Neutrophil (primary cell): Measurements from ENCODE around the gene PIGZ.

Experiments used
- H3K27ac ChIP-seq: fragments of 200-600 bp; sonication (generic); 2 replicates; pipeline ENCODE4 v1.5.1; 2016; ENCODE audit warnings: mild to moderate bottlenecking, moderate library complexity
- H3K27me3 ChIP-seq: fragments of 200-600 bp; sonication (generic); 2 replicates; pipeline ENCODE4 v1.6.0; 2016; ENCODE audit warnings: mild to moderate bottlenecking
- H3K36me3 ChIP-seq: fragments of 200-600 bp; sonication (generic); 2 replicates; pipeline ENCODE4 v1.5.1; 2017
- H3K4me1 ChIP-seq, 2 experiments: fragments of 200-600 bp in 1 of 2; sonication (generic) in 1 of 2; 1 replicate in 1 of 2; 2 replicates in 1 of 2; pipeline versions ENCODE4 v1.5.1 to v1.6.1; 2013 to 2016; ENCODE audit warnings: low read depth in 1 of 2, low read length in 1 of 2, mild to moderate bottlenecking in 1 of 2, moderate library complexity in 1 of 2; ENCODE audit not compliant: control insufficient read depth in 1 of 2, insufficient read depth in 1 of 2
- H3K4me3 ChIP-seq, 2 experiments: fragments of 200-600 bp in 1 of 2; sonication (generic) in 1 of 2; 1 replicate in 1 of 2; 2 replicates in 1 of 2; pipeline ENCODE4 v1.5.1; 2013 to 2016; ENCODE audit warnings: low read depth in 1 of 2, low read length in 1 of 2, mild to moderate bottlenecking in 1 of 2, moderate library complexity in 1 of 2
- H3K9me3 ChIP-seq: fragments of 200-600 bp; sonication (generic); 2 replicates; pipeline ENCODE4 v1.5.1; 2016
- CTCF ChIP-seq: fragments of 200-600 bp; sonication (generic); IDR thresholded peaks from 2 replicates; pipeline ENCODE4 v1.5.1; 2016; ENCODE audit warnings: antibody characterized with exemption

PIGZ gene

GRCh38 chr3:197014024-197014423, 45.4 kb upstream of the PIGZ start:
- H3K4me3 ChIP-seq: no peak overlapping the region
- no peaks in the 10 kb centered on the region for H3K9me3 ChIP-seq
- H3K27ac ChIP-seq: no peak overlapping the region
- no peaks in the 10 kb centered on the region for H3K36me3 ChIP-seq
- H3K27me3 ChIP-seq: no peaks in the 10 kb centered on the region
- no peaks in the 10 kb centered on the region for H3K4me1 ChIP-seq
- TF ChIP-seq CTCF: no peak

DNA sequence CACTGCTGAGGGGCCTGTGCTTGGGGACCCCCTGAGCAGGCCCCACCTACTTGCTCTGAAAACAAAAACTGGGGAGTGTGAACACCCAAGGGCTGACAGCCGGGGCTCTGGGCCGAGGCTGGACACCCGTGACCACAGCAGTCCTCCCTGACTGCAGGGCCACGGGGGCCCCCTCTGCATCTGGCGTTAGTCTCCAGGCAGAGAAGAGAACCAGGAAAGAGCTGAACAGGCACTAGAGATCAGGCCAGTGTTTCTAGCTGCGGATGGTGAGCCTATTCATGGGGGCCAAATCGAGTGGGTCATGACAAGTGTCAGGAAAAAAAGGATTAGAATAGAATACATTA, 43.9 kb upstream of the PIGZ start:
- Histone ChIP-seq H3K27me3 (no peaks in the 10 kb centered on the region), H3K27ac (no peak overlapping the region), H3K4me1 (no peaks in the 10 kb centered on the region), H3K9me3 (no peaks in the 10 kb centered on the region), H3K4me3 (no peak overlapping the region), H3K36me3 (no peaks in the 10 kb centered on the region)
- no peak for TF ChIP-seq CTCF

DNA sequence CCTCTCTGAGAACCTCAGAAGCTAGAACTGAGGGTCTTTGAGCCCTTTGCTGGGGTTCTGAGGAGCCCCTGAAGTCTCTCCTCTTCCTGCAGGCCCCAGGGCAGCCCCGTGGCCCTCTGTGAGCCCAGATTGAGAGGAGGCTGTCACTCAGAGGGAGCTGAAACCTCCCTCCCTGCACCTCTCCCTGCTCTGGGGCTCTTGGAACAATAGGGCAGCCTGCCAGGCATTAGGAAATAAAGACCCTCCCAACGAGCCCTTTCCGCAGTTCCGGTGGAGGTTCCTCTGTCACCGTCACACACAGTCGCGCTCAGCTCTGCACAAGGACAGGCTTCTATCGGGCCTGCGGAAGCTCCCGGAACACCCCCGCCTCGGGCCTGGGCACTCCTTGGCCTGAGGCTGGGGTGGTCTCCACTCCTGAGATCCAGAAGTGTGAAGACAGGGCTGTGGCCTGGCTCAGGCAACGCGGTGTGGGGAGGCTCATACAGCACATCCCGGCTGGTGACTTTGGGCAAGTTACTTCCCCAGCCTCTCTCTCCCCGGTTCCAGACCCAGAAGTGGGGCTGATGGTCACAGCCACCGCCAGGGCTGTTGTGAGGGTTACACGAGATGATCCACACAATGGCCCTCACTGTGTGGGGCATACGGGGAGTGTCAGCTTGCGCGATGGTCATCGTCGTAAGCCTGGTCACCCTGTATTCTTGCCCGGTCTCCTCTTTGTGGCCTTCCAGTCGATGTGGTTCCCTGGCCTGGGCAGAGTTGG, 43.3 kb upstream of the PIGZ start:
- Histone ChIP-seq H3K27me3 (no peaks in the 10 kb centered on the region), H3K4me3 (no peak overlapping the region)
- no peak for TF ChIP-seq CTCF

GRCh38 chr3:197010556-197011351, 42.1 kb upstream of the PIGZ start:
- no peak for TF ChIP-seq CTCF
- Histone ChIP-seq H3K27me3 (no peaks in the 10 kb centered on the region), H3K4me3 (no peak overlapping the region), H3K27ac (no peak overlapping the region), H3K4me1 (no peaks in the 10 kb centered on the region), H3K36me3 (no peaks in the 10 kb centered on the region), H3K9me3 (no peaks in the 10 kb centered on the region)

More for the DNA sequence above, 43.3 kb upstream of the PIGZ start:
- H3K4me1 ChIP-seq: no peaks in the 10 kb centered on the region
- H3K9me3 ChIP-seq: no peaks in the 10 kb centered on the region
- no peaks in the 10 kb centered on the region for H3K36me3 ChIP-seq
- no peak overlapping the region for H3K27ac ChIP-seq

- Histone ChIP-seq H3K4me3 (no peak overlapping the region), H3K9me3 (no peaks in the 10 kb centered on the region), H3K36me3 (no peaks in the 10 kb centered on the region), H3K4me1 (no peaks in the 10 kb centered on the region), H3K27me3 (peaks cover 5% of the 10 kb centered on the region), H3K27ac (no peak overlapping the region)
- TF ChIP-seq CTCF: no peak
These were observed 40.9 kb upstream of the PIGZ start for GRCh38 chr3:197009532-197010019.
